GM23248 (cell line): ENCODE data around the gene POT1. TPM values are rescaled to one million over a fixed set of nuclear protein-coding genes. Genes with fewer than 3 reads are reported as not detected.

ENCODE experiments used
- DNase-seq: peaks from one replicate; pipeline ENCODE4 v3.0.0-alpha.2; 2015
- H2AFZ ChIP-seq: fragments of 200-600 bp; sonication (generic); 2 replicates; pipeline ENCODE4 v1.6.1; 2016; ENCODE audit warnings: antibody characterized with exemption
- H3F3A ChIP-seq: fragments of 200-600 bp; sonication (generic); 2 replicates; pipeline ENCODE4 v1.6.1; 2016; ENCODE audit warnings: mild to moderate bottlenecking, antibody characterized with exemption, mixed run types; ENCODE audit not compliant: insufficient read depth
- H3K27ac ChIP-seq: fragments of 200-600 bp; sonication (generic); 2 replicates; pipeline ENCODE4 v1.5.1; 2016; ENCODE audit warnings: mild to moderate bottlenecking
- H3K27me3 ChIP-seq: fragments of 200-600 bp; sonication (generic); replicated peaks from 2 replicates; pipeline ENCODE4 v1.6.1; 2016; ENCODE audit warnings: mild to moderate bottlenecking; ENCODE audit not compliant: insufficient read depth
- H3K36me3 ChIP-seq: fragments of 200-600 bp; sonication (generic); 2 replicates; pipeline ENCODE4 v1.6.1; 2016; ENCODE audit warnings: low read depth, mild to moderate bottlenecking
- H3K4me1 ChIP-seq: fragments of 200-600 bp; sonication (generic); 2 replicates; pipeline ENCODE4 v1.6.1; 2016; ENCODE audit warnings: mild to moderate bottlenecking; ENCODE audit not compliant: insufficient read depth
- H3K4me2 ChIP-seq: fragments of 200-600 bp; sonication (generic); one replicate; pipeline ENCODE4 v1.6.1; 2016; ENCODE audit warnings: mild to moderate bottlenecking; ENCODE audit not compliant: unreplicated experiment
- H3K4me3 ChIP-seq: fragments of 200-600 bp; sonication (generic); 2 replicates; pipeline ENCODE4 v1.5.1; 2016; ENCODE audit warnings: mild to moderate bottlenecking
- H3K79me2 ChIP-seq: fragments of 200-600 bp; sonication (generic); 2 replicates; pipeline ENCODE4 v1.6.1; 2016; ENCODE audit warnings: mild to moderate bottlenecking; ENCODE audit not compliant: insufficient read depth
- H3K9ac ChIP-seq: fragments of 200-600 bp; sonication (generic); 2 replicates; pipeline ENCODE4 v1.6.1; 2016; ENCODE audit warnings: mild to moderate bottlenecking
- H3K9me2 ChIP-seq: fragments of 200-600 bp; sonication (generic); 2 replicates; pipeline ENCODE4 v1.6.1; 2016; ENCODE audit warnings: mixed run types, mild to moderate bottlenecking, moderate library complexity; ENCODE audit not compliant: insufficient read depth
- H3K9me3 ChIP-seq: fragments of 200-600 bp; sonication (generic); one replicate; pipeline ENCODE4 v1.6.1; 2017; ENCODE audit warnings: low read depth
- H4K20me1 ChIP-seq: fragments of 200-600 bp; sonication (generic); 2 replicates; pipeline ENCODE4 v1.6.0; 2016; ENCODE audit not compliant: insufficient read depth
- EZH2 ChIP-seq: fragments of 200-600 bp; sonication (generic); IDR thresholded peaks from 2 replicates; pipeline ENCODE4 v1.6.1; 2018; ENCODE audit warnings: antibody characterized with exemption, mild to moderate bottlenecking; ENCODE audit not compliant: insufficient read depth, poor library complexity, severe bottlenecking
- EZH2phosphoT487 ChIP-seq: fragments of 200-600 bp; sonication (generic); IDR thresholded peaks from 2 replicates; pipeline ENCODE4 v1.6.1; 2018; ENCODE audit warnings: antibody characterized with exemption, moderate library complexity, mild to moderate bottlenecking, low read depth; ENCODE audit not compliant: insufficient read depth
- WGBS, 2 experiments: methylation state at CpG; one replicate each; pipeline ENCODE4 v1.1.6; 2015 to 2017; ENCODE audit warnings: low lambda C conversion rate in 2 of 2, low coverage in 1 of 2; ENCODE audit errors: missing lambda C conversion rate in 2 of 2; 5-methylcytosine and 5-hydroxymethylcytosine counted together
- in situ Hi-C: fragments of 300-500 bp; cut with MboI; formaldehyde crosslinking; loops from 2 replicates; pipeline ENCODE4 v1.15.0; 2020
- polyA plus RNA-seq: library from polyadenylated mRNA; unstranded; fragments of >200 nt; fragmentation: Nextera tagmentation; extraction: Ambion mirVana; gene quantifications from 2 replicates; pipeline ENCODE4 v1.2.1, GENCODE V29; 2016
- total RNA-seq: library from RNA; depleted of rRNA; stranded (reverse); fragments of >200 nt; shearing (Covaris generic); gene quantifications from 2 replicates; pipeline ENCODE4 v1.2.3, GENCODE V29; 2014

The POT1 gene
- total and polyA plus RNA-seq, 2 experiments from 2014 or later = 12.5 to 15.8 TPM

DNA sequence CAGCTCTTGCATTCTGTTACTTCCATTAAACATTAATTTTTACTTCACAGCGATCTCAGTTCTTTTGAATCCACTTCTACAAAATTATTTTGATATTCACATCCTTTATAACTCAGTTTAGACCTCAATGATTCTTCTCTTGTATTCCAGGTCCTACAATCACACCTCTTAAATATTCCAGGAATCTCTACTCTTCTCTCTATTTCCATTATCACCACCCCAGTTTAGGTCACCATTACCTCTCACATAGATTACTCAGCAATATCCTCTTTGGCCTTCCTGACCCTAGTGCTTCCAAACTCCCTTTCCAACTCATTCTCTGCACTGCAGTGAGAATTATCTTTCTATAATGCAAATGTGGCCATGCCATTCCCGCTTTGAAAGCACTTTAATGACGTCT is 136.9 kb downstream of the POT1 start:
- Histone ChIP-seq H2AFZ (no peak overlapping the region), H4K20me1 (no peaks in the 10 kb centered on the region), H3K4me2 (no peak overlapping the region), H3K4me1 (no peaks in the 10 kb centered on the region), H3K79me2 (no peaks in the 10 kb centered on the region), H3K36me3 (no peaks in the 10 kb centered on the region), H3F3A (no peaks in the 10 kb centered on the region), H3K9me2 (no peaks in the 10 kb centered on the region), H3K9ac (no peak overlapping the region), H3K27me3 (peaks cover 37% of the 10 kb centered on the region), H3K4me3 (no peak overlapping the region), H3K9me3 (no peaks in the 10 kb centered on the region), H3K27ac (no peak overlapping the region)
- WGBS, 2 experiments = 26 to 30% methylated on average over 3 of the region's 3 CpGs
- in situ Hi-C loops = no loop called here
- no peak for DNase-seq
- no peak for TF ChIP-seq EZH2phosphoT487
- no peak for TF ChIP-seq EZH2

DNA sequence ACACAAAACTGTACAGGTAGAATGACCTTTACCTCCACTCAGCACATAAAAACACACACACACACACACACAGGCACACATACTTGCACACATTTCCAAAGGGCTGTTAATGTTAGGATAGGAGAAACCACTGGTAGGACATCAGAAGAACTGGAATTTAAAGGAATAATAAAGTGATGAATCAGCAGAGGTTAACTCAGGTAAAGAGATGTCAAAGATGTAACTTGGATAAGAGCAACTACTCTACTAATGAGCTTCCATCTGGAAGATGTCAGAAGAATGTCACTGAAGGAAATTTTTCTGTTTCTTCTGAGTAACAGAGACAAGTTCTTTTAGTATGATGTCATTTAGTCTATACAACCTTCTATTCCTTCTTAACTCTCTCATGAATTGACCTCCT is 137.6 kb downstream of the POT1 start:
- Histone ChIP-seq H3K27ac (no peak overlapping the region), H3K27me3 (peaks cover 37% of the 10 kb centered on the region), H3K79me2 (no peaks in the 10 kb centered on the region), H3K36me3 (no peaks in the 10 kb centered on the region), H3K9me2 (no peaks in the 10 kb centered on the region), H3K4me3 (no peak overlapping the region), H3K4me2 (no peak overlapping the region), H3K4me1 (no peaks in the 10 kb centered on the region), H3K9me3 (no peaks in the 10 kb centered on the region), H2AFZ (no peak overlapping the region), H3K9ac (no peak overlapping the region), H3F3A (no peaks in the 10 kb centered on the region), H4K20me1 (no peaks in the 10 kb centered on the region)
- DNase-seq = no peak
- in situ Hi-C loops = no loop called here
- no peak for TF ChIP-seq EZH2
- TF ChIP-seq EZH2phosphoT487 = no peak

DNA sequence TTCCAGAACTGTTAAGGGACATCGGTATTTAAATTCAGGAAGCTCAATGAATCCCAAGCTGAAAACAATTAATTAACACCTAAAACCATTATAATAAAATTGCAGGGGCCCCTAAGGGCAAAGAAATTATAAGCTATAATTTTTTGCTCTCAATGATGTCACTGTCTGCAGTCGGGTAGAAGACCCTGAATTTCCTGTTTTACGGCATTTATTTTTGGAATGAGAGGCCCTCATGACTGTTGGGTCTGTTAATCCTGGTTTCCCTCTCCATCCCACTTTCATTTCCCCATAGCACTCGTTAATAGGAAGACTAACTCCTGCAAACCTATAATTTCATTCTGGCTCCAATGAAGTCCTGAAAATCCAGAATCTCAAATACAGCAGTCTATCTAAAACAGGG is 138.2 kb downstream of the POT1 start:
- Histone ChIP-seq H3K4me3 (no peak overlapping the region), H3K9ac (no peak overlapping the region), H3K27ac (no peak overlapping the region), H3K36me3 (no peaks in the 10 kb centered on the region), H2AFZ (no peak overlapping the region), H3K9me3 (no peaks in the 10 kb centered on the region), H3K27me3 (peaks cover 37% of the 10 kb centered on the region), H3K79me2 (no peaks in the 10 kb centered on the region), H4K20me1 (no peaks in the 10 kb centered on the region), H3K9me2 (no peaks in the 10 kb centered on the region), H3F3A (no peaks in the 10 kb centered on the region), H3K4me2 (no peak overlapping the region), H3K4me1 (no peaks in the 10 kb centered on the region)
- no peak for DNase-seq
- in situ Hi-C loops = no loop called here
- 19 to 21% methylated on average over 4 of the region's 4 CpGs for WGBS, 2 experiments
- TF ChIP-seq EZH2phosphoT487 (no peak), EZH2 (no peak)

DNA sequence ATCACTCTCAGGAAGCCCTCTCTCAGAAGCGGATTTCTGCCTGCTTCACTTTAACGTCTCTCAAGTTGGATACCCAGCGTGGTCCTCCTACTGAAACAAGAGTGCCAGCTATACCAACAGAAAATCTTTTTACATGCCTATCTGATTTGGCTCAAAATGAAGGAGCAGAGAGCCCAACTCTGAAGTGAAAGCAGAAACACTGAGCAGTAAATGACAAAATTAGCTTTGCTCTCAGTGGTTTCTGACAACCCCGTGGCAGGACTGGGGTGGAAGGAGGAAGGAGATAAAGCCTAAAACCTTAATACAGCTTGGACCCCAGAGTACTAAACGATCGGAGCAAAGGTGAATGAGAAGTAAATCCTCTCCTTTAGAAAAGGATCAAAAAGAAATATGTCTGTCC is 139.0 kb downstream of the POT1 start:
- Histone ChIP-seq H3K4me3 (no peak overlapping the region), H3K4me1 (no peaks in the 10 kb centered on the region), H3K9ac (no peak overlapping the region), H4K20me1 (no peaks in the 10 kb centered on the region), H3F3A (no peaks in the 10 kb centered on the region), H3K9me3 (no peaks in the 10 kb centered on the region), H2AFZ (peak overlapping the region; percentile 38; the same call in 1 of the 2 replicates), H3K79me2 (no peaks in the 10 kb centered on the region), H3K4me2 (peak overlapping the region; percentile 16), H3K9me2 (no peaks in the 10 kb centered on the region), H3K27me3 (peaks cover 39% of the 10 kb centered on the region), H3K27ac (no peak overlapping the region), H3K36me3 (no peaks in the 10 kb centered on the region)
- WGBS, 2 experiments = 9 to 11% methylated on average over 6 of the region's 6 CpGs
- TF ChIP-seq EZH2phosphoT487 (no peak), EZH2 (no peak)
- in situ Hi-C loops = no loop called here
- DNase-seq = no peak

DNA sequence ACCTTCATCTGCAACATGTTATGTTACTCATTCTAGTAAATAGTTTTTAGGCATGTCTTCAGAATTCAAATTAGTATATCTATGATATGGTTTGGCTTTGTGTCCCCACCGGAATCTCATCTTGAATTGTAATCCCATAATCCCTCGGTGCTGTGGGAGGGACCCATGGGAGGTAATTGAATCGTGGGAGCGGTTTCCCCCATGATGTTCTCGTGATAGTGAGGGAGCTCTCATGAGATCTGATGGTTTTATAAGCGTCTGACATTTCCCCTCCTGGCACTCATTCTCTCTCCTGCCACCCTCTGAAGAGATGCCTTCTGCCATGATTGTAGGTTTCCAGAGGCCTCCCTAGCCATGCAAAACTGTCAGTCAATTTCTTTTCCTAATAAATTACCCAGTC is 143.6 kb downstream of the POT1 start:
- H3K79me2 ChIP-seq = no peaks in the 10 kb centered on the region
- DNase-seq = no peak
- no peak overlapping the region for H2AFZ ChIP-seq
- TF ChIP-seq EZH2 (no peak), EZH2phosphoT487 (no peak)
- H3K27me3 ChIP-seq = peaks cover 30% of the 10 kb centered on the region
- H3K4me2 ChIP-seq = no peak overlapping the region
- WGBS, 2 experiments = 42 to 43% methylated on average over 6 of the region's 6 CpGs
- no peak overlapping the region for H3K4me3 ChIP-seq
- no peaks in the 10 kb centered on the region for H3K9me2 ChIP-seq
- no peak overlapping the region for H3K9ac ChIP-seq
- no peaks in the 10 kb centered on the region for H3F3A ChIP-seq
- no peaks in the 10 kb centered on the region for H3K36me3 ChIP-seq
- H3K4me1 ChIP-seq = no peaks in the 10 kb centered on the region
- H4K20me1 ChIP-seq = no peaks in the 10 kb centered on the region
- no peak overlapping the region for H3K27ac ChIP-seq
- in situ Hi-C loops = no loop called here
- no peaks in the 10 kb centered on the region for H3K9me3 ChIP-seq
